SU-DHL-6 (cell line): ENCODE data around the gene PAH.

Experiments
- EZH2phosphoT487 ChIP-seq: fragments of 200-600 bp; sonication (generic), shearing (Covaris generic); conservative IDR thresholded peaks from 2 replicates; pipeline ENCODE4 v1.6.1; 2018; ENCODE audit warnings: mild to moderate bottlenecking, antibody characterized with exemption, low read length, moderate library complexity, mixed read lengths
- TF ChIP-seq, protein P1 (sequence below): fragments of 200-600 bp; sonication (generic); IDR thresholded peaks from one replicate; pipeline ENCODE4 v1.5.1; 2017; ENCODE audit warnings: antibody characterized with exemption, mild to moderate bottlenecking, low read length, moderate library complexity; ENCODE audit not compliant: insufficient read depth, poor library complexity, severe bottlenecking

- TF ChIP-seq, protein P1, sequence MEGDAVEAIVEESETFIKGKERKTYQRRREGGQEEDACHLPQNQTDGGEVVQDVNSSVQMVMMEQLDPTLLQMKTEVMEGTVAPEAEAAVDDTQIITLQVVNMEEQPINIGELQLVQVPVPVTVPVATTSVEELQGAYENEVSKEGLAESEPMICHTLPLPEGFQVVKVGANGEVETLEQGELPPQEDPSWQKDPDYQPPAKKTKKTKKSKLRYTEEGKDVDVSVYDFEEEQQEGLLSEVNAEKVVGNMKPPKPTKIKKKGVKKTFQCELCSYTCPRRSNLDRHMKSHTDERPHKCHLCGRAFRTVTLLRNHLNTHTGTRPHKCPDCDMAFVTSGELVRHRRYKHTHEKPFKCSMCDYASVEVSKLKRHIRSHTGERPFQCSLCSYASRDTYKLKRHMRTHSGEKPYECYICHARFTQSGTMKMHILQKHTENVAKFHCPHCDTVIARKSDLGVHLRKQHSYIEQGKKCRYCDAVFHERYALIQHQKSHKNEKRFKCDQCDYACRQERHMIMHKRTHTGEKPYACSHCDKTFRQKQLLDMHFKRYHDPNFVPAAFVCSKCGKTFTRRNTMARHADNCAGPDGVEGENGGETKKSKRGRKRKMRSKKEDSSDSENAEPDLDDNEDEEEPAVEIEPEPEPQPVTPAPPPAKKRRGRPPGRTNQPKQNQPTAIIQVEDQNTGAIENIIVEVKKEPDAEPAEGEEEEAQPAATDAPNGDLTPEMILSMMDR = no peak
- TF ChIP-seq EZH2phosphoT487 = no peak
These were observed 43.9 kb upstream of the PAH start for GRCh38 chr12:102960766-102961465.
